ENCODE measurements around the gene RPL18A. TPM values are rescaled to one million over a fixed set of nuclear protein-coding genes. Genes with fewer than 3 reads are reported as not detected.

RPL18A gene
- 2,642 and 3,011 TPM in 2 replicates for total RNA-seq (2014; rRNA removed; shearing (Covaris generic))

DNA sequence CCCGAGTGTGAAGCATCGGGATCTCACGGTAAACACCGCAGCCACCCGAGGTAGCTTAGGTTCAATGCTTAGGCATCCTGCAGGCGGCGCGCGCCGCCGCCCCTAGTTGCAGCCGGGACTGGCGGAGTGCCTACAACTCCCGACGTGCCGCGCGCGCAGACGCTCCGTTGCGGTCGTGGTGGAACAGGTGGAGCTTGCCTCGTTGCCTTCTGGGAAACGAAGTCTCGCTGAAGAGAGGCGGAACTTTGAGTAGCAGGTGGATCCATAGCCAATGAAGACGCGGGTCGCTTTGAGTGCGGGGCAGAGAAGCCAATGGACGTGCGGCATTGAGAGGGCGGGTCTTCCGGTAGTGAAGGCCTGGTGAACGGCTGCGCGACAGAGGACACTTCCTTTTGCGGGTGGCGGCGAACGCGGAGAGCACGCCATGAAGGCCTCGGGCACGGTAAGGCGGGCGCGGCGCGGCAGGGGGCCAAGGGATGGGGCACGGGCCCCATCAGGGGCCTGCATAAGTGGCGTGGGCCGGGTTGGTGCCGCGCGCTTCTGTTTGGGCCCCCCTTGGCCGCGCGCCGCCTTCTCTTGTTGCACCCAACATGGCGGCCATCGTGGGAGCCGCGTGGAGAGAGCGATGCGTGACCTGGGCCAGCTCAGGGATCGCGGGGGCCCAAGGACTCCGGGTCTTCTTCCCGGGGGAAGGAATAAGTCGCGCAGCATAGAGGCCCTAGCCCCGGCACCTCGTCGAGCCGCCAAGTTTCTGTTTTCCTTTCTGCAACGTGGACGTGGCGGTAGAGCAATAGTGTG lies at the start of gene RPL18A:
Gene RPL18A (plus strand): TSS at position 378 of the 798 bp plus-strand sequence. CDS start 47 bp downstream, at position 425.
- peak within 1 kb of the TSS; percentile 91 for H3K27ac ChIP-seq
- peaks cover 46% of the 10 kb centered on the region for H3K36me3 ChIP-seq
- H3K4me1 ChIP-seq: peaks cover 6% of the 10 kb centered on the region; the same call in 1 of the 2 replicates
- H3K9me3 ChIP-seq (replicated peaks): no peaks in the 10 kb centered on the region
- DNase-seq: peak; percentile 100
- H3K4me3 ChIP-seq: peak within 1 kb of the TSS; percentile 94
- no peaks in the 10 kb centered on the region; the same call in 1 of the 2 replicates for H3K27me3 ChIP-seq

DNA sequence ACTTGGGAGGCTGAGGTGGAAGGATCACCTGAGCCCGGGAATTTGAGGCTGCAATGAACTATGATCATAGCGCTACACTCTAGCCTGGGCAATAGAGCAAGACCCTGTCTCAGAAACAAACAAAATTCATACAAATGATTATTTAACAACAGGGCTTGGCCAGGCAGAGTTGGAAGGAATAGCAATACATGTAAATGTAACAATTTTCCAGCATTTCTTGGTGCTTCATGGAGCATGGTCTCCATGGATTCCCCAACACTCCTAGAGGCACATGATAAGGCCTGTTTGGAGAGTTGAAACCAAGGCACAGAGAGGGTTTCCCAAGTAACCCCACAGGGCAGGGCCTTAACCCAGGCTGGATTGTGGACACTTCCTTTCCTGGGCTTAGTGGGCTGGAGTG lies 48.6 kb upstream of the RPL18A start:
- H3K36me3 ChIP-seq: no peaks in the 10 kb centered on the region
- no peak overlapping the region for H3K4me3 ChIP-seq
- no peak overlapping the region for H3K27ac ChIP-seq
- DNase-seq: no peak
- no peaks in the 10 kb centered on the region for H3K4me1 ChIP-seq
- no peaks in the 10 kb centered on the region for H3K9me3 ChIP-seq (replicated peaks)
- peaks cover 9% of the 10 kb centered on the region; the same call in 1 of the 2 replicates for H3K27me3 ChIP-seq

DNA sequence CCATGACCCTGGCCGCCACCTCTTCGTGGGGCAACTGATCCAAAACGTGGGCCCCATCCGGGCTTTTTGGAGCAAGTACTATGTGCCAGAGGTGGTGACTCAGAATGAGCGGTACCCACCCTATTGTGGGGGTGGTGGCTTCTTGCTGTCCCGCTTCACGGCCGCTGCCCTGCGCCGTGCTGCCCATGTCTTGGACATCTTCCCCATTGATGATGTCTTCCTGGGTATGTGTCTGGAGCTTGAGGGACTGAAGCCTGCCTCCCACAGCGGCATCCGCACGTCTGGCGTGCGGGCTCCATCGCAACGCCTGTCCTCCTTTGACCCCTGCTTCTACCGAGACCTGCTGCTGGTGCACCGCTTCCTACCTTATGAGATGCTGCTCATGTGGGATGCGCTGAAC lies 48.0 kb upstream of the RPL18A start:
- no peak overlapping the region for H3K27ac ChIP-seq
- no peaks in the 10 kb centered on the region for H3K4me1 ChIP-seq
- H3K9me3 ChIP-seq (replicated peaks): no peaks in the 10 kb centered on the region

GRCh38 chr19:17812099-17812498 lies 47.6 kb upstream of the RPL18A start:
- H3K27ac ChIP-seq: no peak overlapping the region
- DNase-seq: no peak
- no peak overlapping the region for H3K4me3 ChIP-seq
- no peaks in the 10 kb centered on the region for H3K36me3 ChIP-seq
- H3K27me3 ChIP-seq: peaks cover 9% of the 10 kb centered on the region; the same call in 1 of the 2 replicates
- no peaks in the 10 kb centered on the region for H3K4me1 ChIP-seq
- H3K9me3 ChIP-seq (replicated peaks): no peaks in the 10 kb centered on the region

More for the DNA sequence above, 48.0 kb upstream of the RPL18A start:
- DNase-seq: no peak
- Histone ChIP-seq H3K36me3 (no peaks in the 10 kb centered on the region), H3K4me3 (no peak overlapping the region), H3K27me3 (peaks cover 9% of the 10 kb centered on the region; the same call in 1 of the 2 replicates)

DNA sequence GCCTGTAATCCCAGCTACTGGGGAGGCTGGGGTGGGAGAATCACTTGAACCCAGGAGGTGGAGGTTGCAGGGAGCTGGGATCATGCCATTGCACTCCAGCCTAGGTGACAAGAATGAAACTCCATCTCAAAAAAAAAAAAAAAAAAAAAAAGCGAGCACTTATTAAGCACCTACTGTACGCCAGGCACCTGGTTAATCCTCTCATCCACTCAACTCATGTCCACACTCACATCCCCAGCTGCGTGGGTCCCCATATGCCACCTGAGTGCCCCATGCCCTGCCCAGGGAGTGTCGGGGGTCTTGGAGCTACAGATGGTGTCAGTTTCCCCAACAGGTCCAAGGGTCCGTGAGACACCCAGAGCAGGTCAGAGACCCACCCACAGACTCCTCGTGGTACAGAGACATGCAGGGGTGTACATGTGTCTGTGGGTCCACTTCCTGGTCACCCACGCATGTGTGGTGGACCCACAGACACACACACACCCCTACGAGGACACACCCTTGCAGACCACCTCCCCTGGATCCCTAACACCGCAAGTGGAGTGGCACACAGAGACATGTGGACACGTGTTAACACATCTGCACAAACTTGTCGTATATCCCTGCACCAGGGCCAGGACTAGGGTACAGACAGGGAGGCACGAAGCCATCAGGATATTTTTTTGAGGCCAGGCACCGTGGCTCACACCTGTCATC lies 41.9 kb upstream of the RPL18A start:
- H3K27ac ChIP-seq: no peak overlapping the region
- no peak for DNase-seq
- no peaks in the 10 kb centered on the region for H3K4me1 ChIP-seq
- H3K4me3 ChIP-seq: no peak overlapping the region
- H3K9me3 ChIP-seq (replicated peaks): no peaks in the 10 kb centered on the region
- no peaks in the 10 kb centered on the region for H3K36me3 ChIP-seq
- no peaks in the 10 kb centered on the region for H3K27me3 ChIP-seq

GRCh38 chr19:17821190-17821589 lies 38.5 kb upstream of the RPL18A start, which contains the start of gene INSL3:
Gene INSL3, minus strand, starts transcription at chr19:17821519. Its CDS starts 13 bp downstream, at chr19:17821506.
- H3K36me3 ChIP-seq: no peaks in the 10 kb centered on the region
- no peak within 1 kb of the TSS for H3K27ac ChIP-seq
- H3K4me1 ChIP-seq: no peaks in the 10 kb centered on the region
- H3K9me3 ChIP-seq (replicated peaks): no peaks in the 10 kb centered on the region
- DNase-seq: no peak
- H3K27me3 ChIP-seq: peaks cover 7% of the 10 kb centered on the region; the same call in 1 of the 2 replicates
- no peak within 1 kb of the TSS for H3K4me3 ChIP-seq

DNA sequence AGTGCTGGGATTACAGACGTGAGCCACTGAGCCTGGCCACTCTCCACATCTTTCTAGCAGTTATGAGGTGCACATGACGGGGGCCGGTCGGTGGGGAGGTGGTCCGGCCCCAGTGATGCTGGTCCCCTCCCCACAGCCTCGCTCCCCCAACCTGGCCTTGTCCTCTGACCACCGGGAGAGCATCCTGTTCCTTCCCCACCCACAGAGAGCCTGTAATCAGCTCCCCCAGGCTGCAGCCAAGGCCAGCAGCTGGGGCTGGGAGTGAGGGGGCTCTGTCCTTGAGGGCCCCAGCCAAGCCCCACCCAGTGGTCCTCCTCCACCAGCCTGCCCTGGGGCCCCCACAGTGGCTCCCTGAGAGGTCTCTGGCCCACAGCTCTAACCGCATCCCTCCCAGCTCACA lies 35.4 kb upstream of the RPL18A start:
- Histone ChIP-seq H3K36me3 (no peaks in the 10 kb centered on the region), H3K27ac (no peak overlapping the region), H3K9me3 (replicated peaks) (no peaks in the 10 kb centered on the region), H3K4me3 (no peak overlapping the region), H3K27me3 (peaks cover 7% of the 10 kb centered on the region; the same call in 1 of the 2 replicates), H3K4me1 (no peaks in the 10 kb centered on the region)
- no peak for DNase-seq

DNA sequence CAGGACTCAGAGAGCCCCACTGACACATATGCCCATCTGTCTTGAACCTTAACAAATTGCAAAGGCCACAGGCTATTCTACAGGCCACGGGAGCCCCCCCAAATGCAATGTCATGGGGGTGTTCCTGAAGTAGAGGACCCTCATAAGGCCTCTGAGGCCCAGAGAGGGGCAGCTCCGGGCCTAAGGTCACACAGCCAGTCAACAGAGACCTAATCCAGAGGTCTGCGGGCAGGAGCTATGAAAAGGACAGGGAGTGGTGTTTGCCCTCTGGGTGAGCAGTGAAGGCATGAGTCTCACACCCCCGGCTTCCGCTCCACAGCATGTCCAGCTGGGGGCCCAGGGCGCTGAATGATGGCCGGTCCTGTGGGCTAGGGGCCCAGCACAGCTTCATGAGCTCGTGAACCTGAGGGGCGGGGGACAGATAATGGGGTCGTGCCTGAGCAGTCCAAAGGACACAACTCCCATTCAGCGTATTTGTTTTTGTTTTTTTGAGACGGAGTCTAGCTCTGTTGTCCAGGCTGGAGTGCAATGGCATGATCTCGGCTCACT lies 33.1 kb upstream of the RPL18A start:
- H3K4me3 ChIP-seq: no peak overlapping the region
- DNase-seq: no peak
- H3K27me3 ChIP-seq: peaks cover 7% of the 10 kb centered on the region; the same call in 1 of the 2 replicates
- no peaks in the 10 kb centered on the region for H3K4me1 ChIP-seq
- H3K9me3 ChIP-seq (replicated peaks): no peaks in the 10 kb centered on the region
- H3K27ac ChIP-seq: no peak overlapping the region
- no peaks in the 10 kb centered on the region for H3K36me3 ChIP-seq

GRCh38 chr19:17829855-17830566 lies 29.7 kb upstream of the RPL18A start:
- H3K4me3 ChIP-seq: no peak overlapping the region
- no peak for DNase-seq
- H3K27me3 ChIP-seq: peaks cover 4% of the 10 kb centered on the region; the same call in 1 of the 2 replicates

GRCh38 chr19:17830567-17831418 lies 28.9 kb upstream of the RPL18A start:
- DNase-seq: peak; percentile 45 to 47
- Histone ChIP-seq H3K27me3 (peaks cover 4% of the 10 kb centered on the region; the same call in 1 of the 2 replicates), H3K27ac (no peak overlapping the region), H3K4me1 (no peaks in the 10 kb centered on the region), H3K9me3 (replicated peaks) (no peaks in the 10 kb centered on the region), H3K36me3 (no peaks in the 10 kb centered on the region), H3K4me3 (no peak overlapping the region)

More at GRCh38 chr19:17829855-17830566, 29.7 kb upstream of the RPL18A start:
- Histone ChIP-seq H3K27ac (no peak overlapping the region), H3K9me3 (replicated peaks) (no peaks in the 10 kb centered on the region), H3K36me3 (no peaks in the 10 kb centered on the region), H3K4me1 (no peaks in the 10 kb centered on the region)

GRCh38 chr19:17831419-17831888 lies 28.3 kb upstream of the RPL18A start:
- H3K27ac ChIP-seq: no peak overlapping the region
- no peaks in the 10 kb centered on the region for H3K9me3 ChIP-seq (replicated peaks)
- peaks cover 4% of the 10 kb centered on the region; the same call in 1 of the 2 replicates for H3K27me3 ChIP-seq
- H3K36me3 ChIP-seq: no peaks in the 10 kb centered on the region
- no peak for DNase-seq
- H3K4me3 ChIP-seq: no peak overlapping the region
- no peaks in the 10 kb centered on the region for H3K4me1 ChIP-seq

GRCh38 chr19:17832443-17833208 lies 27.1 kb upstream of the RPL18A start:
- Histone ChIP-seq H3K4me1 (no peaks in the 10 kb centered on the region), H3K36me3 (no peaks in the 10 kb centered on the region), H3K4me3 (no peak overlapping the region), H3K9me3 (replicated peaks) (no peaks in the 10 kb centered on the region), H3K27me3 (peaks cover 4% of the 10 kb centered on the region; the same call in 1 of the 2 replicates), H3K27ac (no peak overlapping the region)
- DNase-seq: no peak
